ENCODE measurements around the gene TPCN2. TPM values are rescaled to one million over a fixed set of nuclear protein-coding genes. Genes with fewer than 3 reads are reported as not detected.

Gene TPCN2
- 10 to 100 TPM; 15.2 to 20.8 TPM for total RNA-seq
- polyA plus RNA-seq = 1 to 10 TPM; 6.4 to 9.0 TPM

DNA sequence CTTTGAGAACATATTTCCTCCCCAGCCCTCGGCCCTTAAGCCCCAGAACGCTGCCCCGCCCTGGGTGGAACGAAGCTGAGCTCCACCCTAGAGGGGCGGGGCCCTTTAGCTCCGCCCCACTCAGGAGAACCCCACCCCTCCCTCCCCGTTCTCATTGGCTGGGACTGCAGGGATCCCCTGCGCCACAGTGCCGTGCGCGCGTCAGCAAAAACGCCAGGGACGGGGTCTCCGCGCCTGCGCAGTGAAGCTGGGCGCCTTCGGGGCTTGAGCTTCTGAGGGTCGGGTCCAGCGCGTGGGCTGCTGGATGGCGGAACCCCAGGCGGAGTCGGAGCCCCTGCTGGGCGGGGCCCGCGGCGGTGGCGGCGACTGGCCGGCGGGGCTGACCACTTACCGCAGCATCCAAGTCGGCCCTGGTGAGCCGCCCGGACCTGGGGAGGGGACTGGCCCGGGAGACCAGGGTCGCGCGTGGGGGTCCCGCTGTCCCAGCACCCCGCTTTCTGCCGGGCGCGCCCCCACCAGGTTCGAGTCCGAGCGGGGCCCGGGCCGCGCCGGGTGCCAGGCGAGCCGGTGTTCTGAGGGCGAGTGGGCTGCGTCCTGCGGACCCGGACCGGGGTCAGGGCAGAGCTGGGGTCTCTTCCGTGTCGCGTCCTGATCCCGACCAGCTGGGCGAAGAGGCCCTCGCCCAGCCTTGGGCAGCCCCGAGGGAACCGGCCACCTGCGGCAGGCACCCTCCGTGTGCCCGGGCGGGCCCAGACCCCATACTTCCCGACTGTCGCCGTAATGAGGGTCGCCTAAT, at the start of gene TPCN2:
Gene TPCN2 (plus strand): TSS at position 239 of the 796 bp plus-strand sequence. CDS start 66 bp downstream, at position 305.
- TF ChIP-seq, protein P1, sequence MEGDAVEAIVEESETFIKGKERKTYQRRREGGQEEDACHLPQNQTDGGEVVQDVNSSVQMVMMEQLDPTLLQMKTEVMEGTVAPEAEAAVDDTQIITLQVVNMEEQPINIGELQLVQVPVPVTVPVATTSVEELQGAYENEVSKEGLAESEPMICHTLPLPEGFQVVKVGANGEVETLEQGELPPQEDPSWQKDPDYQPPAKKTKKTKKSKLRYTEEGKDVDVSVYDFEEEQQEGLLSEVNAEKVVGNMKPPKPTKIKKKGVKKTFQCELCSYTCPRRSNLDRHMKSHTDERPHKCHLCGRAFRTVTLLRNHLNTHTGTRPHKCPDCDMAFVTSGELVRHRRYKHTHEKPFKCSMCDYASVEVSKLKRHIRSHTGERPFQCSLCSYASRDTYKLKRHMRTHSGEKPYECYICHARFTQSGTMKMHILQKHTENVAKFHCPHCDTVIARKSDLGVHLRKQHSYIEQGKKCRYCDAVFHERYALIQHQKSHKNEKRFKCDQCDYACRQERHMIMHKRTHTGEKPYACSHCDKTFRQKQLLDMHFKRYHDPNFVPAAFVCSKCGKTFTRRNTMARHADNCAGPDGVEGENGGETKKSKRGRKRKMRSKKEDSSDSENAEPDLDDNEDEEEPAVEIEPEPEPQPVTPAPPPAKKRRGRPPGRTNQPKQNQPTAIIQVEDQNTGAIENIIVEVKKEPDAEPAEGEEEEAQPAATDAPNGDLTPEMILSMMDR (IDR thresholded peaks at IDR 0.05; ENCODE audit: low read depth, low read length, missing input control) = no peak
- TF ChIP-seq RAD21 (IDR thresholded peaks at IDR 0.05) (peak in 1 of 2 donors; percentile 60), EGR1 (IDR thresholded peaks at IDR 0.05; ENCODE audit: low read depth in 2 of 2) (no peak), JUND (IDR thresholded peaks at IDR 0.05) (no peak), HNF4A (conservative IDR thresholded peaks at IDR 0.05) (peak; percentile 9 to 10), SP1 (IDR thresholded peaks at IDR 0.05) (peak; percentile 71), TAF1 (conservative IDR thresholded peaks at IDR 0.05) (no peak), FOXA1 (IDR thresholded peaks at IDR 0.05) (no peak), YY1 (IDR thresholded peaks at IDR 0.05) (peak; percentile 41), NR2F2 (IDR thresholded peaks at IDR 0.05) (no peak), FOXA2 (IDR thresholded peaks at IDR 0.05) (no peak), RXRA (IDR thresholded peaks at IDR 0.05) (peak in 1 of 2 donors; percentile 24)
- TF ChIP-seq, protein P2, sequence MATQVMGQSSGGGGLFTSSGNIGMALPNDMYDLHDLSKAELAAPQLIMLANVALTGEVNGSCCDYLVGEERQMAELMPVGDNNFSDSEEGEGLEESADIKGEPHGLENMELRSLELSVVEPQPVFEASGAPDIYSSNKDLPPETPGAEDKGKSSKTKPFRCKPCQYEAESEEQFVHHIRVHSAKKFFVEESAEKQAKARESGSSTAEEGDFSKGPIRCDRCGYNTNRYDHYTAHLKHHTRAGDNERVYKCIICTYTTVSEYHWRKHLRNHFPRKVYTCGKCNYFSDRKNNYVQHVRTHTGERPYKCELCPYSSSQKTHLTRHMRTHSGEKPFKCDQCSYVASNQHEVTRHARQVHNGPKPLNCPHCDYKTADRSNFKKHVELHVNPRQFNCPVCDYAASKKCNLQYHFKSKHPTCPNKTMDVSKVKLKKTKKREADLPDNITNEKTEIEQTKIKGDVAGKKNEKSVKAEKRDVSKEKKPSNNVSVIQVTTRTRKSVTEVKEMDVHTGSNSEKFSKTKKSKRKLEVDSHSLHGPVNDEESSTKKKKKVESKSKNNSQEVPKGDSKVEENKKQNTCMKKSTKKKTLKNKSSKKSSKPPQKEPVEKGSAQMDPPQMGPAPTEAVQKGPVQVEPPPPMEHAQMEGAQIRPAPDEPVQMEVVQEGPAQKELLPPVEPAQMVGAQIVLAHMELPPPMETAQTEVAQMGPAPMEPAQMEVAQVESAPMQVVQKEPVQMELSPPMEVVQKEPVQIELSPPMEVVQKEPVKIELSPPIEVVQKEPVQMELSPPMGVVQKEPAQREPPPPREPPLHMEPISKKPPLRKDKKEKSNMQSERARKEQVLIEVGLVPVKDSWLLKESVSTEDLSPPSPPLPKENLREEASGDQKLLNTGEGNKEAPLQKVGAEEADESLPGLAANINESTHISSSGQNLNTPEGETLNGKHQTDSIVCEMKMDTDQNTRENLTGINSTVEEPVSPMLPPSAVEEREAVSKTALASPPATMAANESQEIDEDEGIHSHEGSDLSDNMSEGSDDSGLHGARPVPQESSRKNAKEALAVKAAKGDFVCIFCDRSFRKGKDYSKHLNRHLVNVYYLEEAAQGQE (IDR thresholded peaks at IDR 0.05) = no peak
- TF ChIP-seq, protein P3, sequence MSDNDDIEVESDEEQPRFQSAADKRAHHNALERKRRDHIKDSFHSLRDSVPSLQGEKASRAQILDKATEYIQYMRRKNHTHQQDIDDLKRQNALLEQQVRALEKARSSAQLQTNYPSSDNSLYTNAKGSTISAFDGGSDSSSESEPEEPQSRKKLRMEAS (IDR thresholded peaks at IDR 0.05) = no peak
- TF ChIP-seq, protein P4, sequence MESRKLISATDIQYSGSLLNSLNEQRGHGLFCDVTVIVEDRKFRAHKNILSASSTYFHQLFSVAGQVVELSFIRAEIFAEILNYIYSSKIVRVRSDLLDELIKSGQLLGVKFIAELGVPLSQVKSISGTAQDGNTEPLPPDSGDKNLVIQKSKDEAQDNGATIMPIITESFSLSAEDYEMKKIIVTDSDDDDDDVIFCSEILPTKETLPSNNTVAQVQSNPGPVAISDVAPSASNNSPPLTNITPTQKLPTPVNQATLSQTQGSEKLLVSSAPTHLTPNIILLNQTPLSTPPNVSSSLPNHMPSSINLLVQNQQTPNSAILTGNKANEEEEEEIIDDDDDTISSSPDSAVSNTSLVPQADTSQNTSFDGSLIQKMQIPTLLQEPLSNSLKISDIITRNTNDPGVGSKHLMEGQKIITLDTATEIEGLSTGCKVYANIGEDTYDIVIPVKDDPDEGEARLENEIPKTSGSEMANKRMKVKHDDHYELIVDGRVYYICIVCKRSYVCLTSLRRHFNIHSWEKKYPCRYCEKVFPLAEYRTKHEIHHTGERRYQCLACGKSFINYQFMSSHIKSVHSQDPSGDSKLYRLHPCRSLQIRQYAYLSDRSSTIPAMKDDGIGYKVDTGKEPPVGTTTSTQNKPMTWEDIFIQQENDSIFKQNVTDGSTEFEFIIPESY (IDR thresholded peaks at IDR 0.05) = no peak
- TF ChIP-seq, protein P5, sequence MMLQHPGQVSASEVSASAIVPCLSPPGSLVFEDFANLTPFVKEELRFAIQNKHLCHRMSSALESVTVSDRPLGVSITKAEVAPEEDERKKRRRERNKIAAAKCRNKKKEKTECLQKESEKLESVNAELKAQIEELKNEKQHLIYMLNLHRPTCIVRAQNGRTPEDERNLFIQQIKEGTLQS (IDR thresholded peaks at IDR 0.05) = no peak
- peak; percentile 93 for DNase-seq (ENCODE audit: low spot score)
- H3K4me1 ChIP-seq (ENCODE audit: control insufficient read depth in 4 of 4, insufficient read depth in 4 of 4, low read length in 3 of 4) = peaks cover 24 to 52% (median 43%) of the 10 kb centered on the region in 4 donors

More for the DNA sequence above, at the start of gene TPCN2:
- peak within 1 kb of the TSS; percentile 55 to 92 (median 80) for H3K4me3 ChIP-seq (ENCODE audit: low read depth in 1 of 3, low read length in 3 of 3)
- no peaks in the 10 kb centered on the region for H3K9me3 ChIP-seq (ENCODE audit: control insufficient read depth in 4 of 4, low read length in 3 of 4)
- under 1% methylated on average over 76 of the region's 76 CpGs for WGBS
- peak within 1 kb of the TSS; percentile 70 to 75 for H3K9ac ChIP-seq (ENCODE audit: low read depth in 1 of 2, low read length in 2 of 2)
- peak within 1 kb of the TSS; percentile 67 to 89 for H3K27ac ChIP-seq (ENCODE audit: low read depth in 1 of 2, low read length in 2 of 2)
- no peaks in the 10 kb centered on the region for H3K27me3 ChIP-seq (ENCODE audit: control insufficient read depth in 4 of 4, insufficient read depth in 4 of 4, low read length in 3 of 4)
- no peaks in the 10 kb centered on the region for H3K36me3 ChIP-seq (ENCODE audit: control insufficient read depth in 4 of 4, insufficient read depth in 3 of 4, low read depth in 1 of 4, low read length in 3 of 4)
